HG03342 (cell line): ENCODE results near the gene KREMEN1.
"Not testable (repeated sequence)": the region's sequence is repeated elsewhere in the genome, so short reads cannot be mapped to it uniquely, and the experiment has no call there.

Source experiments
- ATAC-seq: cut with Tn5 transposase; IDR thresholded peaks from one replicate; pipeline ENCODE4 v1.9.1; 2021; ENCODE audit warnings: mild to moderate bottlenecking, moderate library complexity; ENCODE audit not compliant: unreplicated experiment

The KREMEN1 gene

DNA sequence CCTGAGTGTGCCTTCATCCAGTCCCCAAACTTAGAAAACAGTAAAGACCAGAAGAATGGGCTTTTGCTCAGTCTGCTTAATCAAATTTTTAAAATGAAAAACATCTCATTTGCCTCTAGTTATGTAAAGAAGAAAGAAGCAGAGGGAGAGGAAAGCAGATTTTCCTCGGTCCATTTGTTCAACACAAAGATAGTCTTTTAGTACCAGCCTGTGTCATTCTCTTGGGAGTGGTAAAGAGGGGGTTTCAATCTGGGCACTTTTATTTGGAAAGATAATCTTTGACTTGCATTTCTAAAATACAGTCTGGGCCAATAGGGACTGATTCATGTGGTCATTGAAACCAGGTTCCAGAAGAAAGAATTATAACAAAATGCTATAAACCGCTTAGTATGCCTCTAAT lies 29.5 kb downstream of the KREMEN1 start:
- ATAC-seq: no peak

DNA sequence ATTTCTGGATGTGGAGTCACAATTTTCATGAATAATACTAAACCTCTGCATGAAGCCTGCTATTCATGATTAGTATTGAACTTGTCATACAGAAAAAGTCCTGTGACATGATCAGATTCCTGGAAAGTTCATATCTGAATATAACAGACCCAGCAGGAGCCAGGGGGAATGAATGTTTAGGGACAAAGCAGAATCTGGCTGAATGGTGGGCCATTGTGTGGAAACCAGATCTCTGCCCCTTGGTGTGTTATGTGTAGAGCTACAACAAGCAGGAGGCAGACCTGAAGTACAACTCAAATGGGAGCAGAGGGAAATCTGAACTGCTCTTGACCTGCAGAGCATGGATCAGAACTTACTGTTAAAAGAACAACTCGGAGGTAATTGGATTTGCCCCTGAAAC lies 30.3 kb downstream of the KREMEN1 start:
- ATAC-seq: no peak

DNA sequence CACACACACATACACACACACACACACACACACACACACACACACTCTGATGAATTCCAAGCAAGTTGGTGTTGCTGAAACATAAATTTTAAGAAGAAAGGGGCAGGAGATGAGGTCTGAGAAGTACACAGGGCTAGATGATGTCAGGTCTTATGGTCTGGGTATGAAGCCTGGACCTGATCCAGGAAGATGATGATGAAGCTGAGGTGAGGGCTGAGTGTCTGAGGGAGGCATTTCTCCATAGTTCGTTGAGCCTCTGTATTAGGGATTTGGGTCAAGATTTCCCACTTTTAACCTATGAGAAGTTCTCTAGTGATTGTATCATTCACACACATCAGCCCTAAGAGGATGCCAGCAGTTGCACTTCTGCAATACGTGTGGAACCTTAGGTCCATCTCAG lies 32.6 kb downstream of the KREMEN1 start:
- ATAC-seq: no peak

DNA sequence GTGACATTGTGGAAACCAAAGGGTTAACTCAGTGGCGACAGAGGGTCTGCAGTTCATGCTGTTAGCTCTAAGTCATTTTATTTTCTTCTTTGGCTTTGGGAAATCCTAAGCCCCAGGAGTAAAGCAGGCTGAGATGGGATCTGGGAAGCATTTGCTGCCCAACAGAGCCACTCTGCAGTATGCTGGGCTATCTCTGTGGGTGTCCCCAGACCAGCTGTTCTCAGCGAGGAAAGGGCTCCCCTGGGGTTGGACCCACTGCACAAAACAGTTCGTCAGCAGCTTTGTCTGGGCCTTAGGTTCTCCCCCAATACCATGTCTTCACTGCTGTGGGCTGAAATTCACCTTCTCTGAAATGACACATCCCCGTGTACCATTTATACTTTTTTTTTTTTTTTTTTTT lies 34.0 kb downstream of the KREMEN1 start:
- ATAC-seq: no peak

DNA sequence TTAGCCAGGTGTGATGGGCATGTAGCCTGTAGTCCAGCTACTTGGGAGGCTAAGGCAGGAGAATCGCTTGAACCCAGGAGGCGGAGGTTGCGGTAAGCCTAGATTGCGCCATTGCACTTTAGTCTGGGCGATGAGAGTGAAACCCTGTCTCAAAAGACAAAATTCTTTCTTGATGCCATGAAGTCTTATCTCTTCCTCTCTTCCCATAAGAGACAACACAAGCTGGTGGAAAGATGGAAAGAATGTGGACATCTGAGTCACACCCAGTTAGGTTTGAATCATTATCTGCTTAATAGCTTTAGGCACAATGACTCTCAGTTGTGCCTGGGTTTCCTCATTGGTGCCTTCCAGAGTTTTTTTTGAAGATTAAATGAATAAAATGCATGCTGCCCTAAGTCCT lies 35.3 kb downstream of the KREMEN1 start:
- no peak for ATAC-seq

DNA sequence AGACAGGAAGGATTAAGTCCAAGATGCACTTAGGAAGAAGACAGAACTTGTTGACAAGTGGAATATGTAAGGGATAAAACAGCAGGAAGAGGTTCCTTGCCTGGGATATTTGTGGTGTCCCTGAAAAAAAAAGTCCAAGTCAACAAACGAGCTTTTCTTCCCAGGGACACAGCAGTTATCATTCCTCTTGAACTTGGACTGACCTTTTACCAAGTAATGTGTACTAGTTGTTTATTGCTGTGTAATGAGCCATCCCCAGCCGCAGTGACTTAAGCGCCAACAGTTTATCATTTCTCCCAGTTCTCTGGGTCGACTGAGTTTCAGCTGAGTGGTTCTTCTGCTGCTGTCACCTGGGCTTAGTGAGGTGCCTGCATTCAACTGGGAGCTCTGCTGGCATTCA lies 37.0 kb downstream of the KREMEN1 start:
- no peak for ATAC-seq

DNA sequence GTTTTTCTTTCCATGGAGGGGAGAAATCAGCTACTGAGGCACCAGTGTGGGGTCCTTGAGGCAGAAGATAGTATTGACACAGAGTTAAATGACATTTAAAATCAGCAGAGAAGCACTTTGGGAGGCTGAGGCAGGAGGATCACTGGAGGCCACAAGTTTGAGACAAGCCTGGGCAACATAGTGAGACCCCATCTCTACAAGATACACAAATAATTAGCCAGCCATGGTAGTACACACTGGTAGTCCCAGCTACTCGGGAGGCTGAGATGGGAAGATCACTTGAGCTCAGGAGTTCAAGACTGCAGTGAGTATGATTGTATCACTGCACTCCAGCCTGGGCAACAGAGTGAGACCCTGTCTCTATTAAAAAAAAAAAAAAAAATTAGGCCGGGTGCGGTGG lies 38.1 kb downstream of the KREMEN1 start:
- no peak for ATAC-seq

DNA sequence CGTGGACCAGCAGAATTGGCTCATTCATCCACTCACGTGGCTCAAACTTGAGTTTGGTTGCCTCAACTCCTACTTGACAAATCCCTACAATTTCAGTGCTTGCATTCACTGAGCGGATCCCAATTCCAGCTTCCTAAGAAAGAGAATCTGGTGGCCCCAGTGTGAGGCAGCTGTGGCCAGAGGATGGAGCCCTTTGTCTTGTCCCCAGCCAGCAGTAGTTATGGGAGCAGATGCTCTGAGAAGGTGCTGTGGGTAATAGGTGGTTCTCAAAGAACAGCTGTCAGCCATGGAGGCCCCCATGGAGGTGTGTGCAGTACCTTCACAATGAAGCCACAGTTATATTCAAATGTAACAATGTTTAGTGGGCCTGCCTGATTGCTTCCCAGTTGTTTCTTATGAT lies 39.3 kb downstream of the KREMEN1 start:
- no peak for ATAC-seq

DNA sequence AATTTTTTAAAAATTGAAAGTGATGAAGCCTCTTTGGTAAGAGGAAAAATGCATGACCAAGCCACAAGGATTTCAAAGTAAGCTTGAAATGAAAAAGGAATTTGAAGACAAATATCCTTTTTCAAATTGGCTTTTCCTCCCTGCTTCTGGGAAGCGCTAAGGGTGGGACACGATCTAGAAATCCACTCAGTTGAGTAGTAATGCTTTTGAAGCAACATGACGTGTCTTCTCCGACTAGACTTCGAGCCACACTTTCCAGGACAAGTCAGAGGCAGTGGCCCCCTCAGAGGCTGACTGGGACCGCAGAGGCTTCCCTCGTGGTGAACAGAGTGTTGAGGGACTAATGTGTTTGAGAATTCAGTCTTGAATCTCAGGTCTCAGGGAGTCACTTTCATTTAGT lies 39.8 kb downstream of the KREMEN1 start:
- ATAC-seq: no peak

DNA sequence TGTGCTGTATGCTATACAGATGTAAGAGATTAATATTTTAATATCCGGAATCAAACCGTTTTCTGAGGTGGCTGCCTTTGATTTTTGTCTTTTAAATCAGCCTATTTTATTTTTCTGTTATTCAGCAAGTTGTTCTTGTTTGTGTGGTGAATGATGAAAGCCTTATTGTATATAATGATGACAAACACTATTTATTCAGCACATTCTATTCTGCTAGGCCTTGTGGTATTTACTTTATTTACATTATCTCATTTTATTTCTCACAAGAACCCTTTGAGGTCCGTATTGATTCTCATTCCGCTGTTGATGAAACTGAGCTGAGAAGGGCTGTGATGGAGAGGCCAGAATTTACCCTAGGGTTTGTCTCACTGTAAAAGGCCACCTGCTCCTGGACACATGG lies 40.5 kb downstream of the KREMEN1 start:
- ATAC-seq: no peak

DNA sequence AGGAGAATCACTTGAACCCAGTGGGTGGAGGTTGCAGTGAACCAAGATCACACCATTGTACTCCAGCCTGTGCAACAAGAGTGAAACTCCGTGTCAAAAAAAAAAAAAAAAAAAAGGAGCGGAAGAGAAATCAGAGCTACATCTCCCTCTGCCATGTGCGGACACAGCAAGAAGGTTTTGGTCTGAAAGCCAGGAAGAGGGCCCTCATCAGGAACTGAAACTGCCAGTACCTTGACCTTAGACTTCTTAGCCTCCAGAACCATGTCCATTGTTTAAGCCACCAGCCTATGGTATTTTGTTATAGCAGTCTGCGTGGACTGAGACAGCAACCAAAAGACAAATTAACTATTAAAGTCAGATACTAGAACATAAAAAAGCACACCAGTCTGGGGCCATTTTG lies 41.6 kb downstream of the KREMEN1 start:
- no peak for ATAC-seq

DNA sequence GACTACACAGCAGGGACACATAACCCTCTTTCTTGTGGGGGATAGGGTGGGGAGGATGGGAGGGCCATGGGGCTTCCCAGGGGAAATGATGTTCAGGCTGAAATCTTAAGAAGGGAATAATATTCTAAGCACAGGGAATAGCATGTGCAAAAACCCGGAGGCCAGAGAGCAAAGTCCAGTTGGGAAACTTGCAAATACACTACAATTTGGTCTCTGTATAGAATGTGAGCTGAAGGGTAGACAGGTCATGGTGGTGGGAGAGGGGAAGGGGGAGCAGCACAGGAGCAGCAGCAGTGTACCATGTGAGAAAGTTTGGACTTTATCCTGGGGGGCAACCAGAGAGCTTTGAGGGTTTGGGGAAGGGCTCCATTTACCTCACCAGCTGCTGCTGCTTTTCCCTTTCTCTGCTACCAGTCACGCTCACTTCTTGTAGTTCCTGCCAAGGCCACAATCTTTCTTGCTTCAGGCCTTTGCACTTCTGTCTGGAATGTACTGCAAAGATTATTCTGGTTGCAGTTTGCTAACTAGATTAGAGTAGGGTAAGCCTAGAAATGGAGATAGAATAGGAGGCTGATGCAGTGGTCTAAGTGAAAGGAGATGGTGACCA lies 43.0 kb downstream of the KREMEN1 start:
- ATAC-seq: no peak

DNA sequence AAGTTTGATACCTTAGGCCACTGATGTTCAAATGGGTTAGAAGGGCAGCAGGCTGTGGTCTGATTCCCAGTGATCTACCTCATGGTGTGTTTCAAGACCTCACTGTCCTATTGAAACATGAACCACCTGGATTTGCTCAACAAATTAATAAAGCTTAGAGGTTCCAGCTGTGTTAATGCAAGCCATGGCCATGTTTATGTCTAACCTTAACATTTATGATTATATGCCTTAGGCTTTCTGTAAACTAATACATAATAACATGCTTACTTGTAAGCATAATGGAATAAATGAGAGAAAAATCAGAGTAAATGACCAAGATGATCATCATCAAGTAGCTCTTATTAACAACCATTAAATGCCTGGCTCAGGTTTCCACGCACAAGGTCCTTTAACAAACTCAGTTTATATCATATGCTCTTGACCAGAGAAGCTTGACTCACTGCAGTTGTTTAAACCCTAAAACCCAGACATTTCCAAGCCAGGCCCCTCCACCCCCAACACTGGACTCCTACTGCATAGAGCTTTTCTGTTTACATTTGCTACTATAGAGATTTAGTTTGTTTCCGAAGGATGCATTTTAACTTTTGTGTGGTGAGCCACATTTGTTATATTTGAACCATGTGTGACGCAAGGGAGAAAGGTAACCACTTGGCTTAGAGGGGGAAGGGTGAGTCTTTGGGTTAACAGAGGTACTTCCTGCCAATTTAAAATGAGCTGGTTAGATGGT lies 43.7 kb downstream of the KREMEN1 start:
- no peak for ATAC-seq

DNA sequence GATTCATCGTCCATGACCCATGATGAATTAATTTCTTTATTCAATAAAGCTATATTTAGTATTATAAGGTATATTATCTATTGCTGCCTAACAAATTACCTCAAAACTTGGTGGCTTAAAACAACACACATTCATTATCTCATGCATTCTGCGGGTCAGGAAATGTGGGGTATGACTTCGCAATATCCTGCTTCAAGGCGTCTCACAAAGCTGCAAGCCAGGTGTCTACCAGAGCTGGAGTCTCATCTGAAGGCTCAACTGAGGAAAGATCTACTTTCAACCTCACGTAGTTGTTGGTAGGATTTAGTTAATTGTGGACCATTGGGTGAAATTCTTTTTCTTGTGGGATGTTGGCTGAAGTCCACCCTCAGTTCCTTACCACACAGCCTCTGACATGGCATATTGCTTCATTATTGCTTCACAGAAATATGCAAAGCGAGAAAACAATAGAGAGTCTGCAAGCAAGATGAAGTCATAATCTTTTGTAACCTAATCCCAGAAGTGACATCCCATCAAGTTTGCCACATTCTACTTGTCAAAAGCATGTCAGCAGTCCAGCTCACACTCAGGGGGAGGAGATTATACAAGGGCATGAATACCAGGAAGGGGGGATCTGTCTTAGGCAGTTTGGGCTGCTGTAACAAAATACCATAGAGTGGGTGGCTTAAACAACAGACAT lies 45.1 kb downstream of the KREMEN1 start:
- no peak for ATAC-seq

DNA sequence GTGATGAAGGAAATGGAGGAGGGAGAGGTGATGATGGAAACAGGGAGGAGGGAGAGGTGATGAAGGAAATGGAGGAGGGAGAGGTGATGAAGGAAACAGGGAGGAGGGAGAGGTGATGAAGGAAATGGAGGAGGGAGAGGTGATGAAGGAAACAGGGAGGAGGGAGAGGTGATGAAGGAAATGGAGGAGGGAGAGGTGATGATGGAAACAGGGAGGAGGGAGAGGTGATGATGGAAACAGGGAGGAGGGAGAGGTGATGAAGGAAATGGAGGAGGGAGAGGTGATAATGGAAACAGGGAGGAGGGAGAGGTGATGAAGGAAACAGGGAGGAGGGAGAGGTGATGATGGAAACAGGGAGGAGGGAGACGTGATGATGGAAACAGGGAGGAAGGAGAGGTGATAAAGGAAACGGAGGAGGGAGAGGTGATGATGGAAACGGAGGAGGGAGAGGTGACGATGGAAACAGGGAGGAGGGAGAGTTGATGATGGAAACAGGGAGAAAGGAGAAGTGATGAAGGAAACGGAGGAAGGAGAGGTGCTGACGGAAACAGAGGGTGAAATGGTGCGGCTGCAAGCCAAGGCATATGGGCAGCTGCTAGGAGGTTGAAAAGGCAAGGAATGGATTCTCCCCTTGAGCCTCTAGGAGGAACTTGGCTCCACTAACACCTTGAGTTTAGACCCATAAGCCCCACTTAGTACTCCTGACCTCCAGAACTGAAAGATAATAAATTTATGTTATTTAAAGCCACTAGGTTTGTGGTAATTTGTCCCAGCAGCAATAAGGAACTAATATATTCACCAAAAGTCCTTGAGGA lies 47.5 kb downstream of the KREMEN1 start:
- ATAC-seq: not testable (repeated sequence)

DNA sequence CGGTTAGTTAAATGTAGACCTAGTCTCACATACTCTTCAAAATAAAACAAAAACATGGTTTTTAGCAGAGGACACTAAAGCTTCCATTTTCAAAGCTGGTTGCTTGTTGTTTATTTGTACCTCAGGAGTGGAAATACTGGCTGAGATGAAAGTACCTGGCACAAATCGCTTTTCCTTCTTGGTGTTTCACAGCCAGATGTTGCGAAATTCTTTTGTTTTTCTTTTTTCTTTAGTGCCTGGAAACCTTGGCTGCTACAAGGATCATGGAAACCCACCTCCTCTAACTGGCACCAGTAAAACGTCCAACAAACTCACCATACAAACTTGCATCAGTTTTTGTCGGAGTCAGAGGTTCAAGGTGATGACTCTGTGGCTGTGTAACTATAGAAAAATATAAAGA lies 48.3 kb downstream of the KREMEN1 start:
- no peak for ATAC-seq

DNA sequence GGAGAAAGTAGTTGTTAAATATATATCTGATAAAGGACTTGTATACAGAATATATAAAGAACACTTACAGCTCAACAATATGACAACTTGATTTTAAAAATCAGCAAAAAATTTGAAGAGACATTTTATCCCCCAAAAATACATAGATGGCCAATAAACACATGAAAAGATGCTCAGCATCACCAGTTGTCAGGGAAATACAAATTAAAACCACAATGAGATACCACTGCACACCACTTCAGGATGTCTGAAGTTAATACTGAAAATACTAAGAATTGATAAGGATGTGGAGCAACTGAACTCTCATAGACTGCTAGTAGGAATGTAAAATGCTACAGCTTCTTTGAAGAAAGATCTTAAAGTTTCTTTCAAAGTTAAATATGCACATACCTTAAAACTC lies 49.2 kb downstream of the KREMEN1 start:
- ATAC-seq: no peak

DNA sequence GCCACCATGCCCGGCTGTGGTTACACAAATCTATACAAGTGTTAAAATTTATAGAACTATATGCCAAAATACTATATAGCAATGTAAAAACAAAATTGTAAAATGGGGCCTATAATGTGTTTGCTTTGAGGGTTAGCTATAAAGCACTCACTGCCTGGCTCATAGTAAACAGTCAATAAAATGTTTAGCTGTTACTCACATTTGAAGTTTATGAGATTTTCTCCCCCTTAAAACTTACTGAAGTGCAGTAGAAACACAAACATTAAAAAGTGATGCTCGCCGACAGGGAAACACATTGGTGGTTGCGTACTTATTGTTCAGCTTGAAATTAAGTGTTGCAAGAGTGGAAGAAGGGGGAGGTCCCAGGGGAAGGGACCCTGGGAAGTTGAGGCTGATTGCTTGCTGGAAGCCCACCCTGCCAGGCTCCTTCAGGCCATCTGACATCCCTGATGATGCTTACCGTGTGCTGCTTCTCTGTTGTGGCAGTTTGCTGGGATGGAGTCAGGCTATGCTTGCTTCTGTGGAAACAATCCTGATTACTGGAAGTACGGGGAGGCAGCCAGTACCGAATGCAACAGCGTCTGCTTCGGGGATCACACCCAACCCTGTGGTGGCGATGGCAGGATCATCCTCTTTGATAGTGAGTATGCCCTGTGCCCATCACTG lies 52.1 kb downstream of the KREMEN1 start:
- ATAC-seq: no peak

DNA sequence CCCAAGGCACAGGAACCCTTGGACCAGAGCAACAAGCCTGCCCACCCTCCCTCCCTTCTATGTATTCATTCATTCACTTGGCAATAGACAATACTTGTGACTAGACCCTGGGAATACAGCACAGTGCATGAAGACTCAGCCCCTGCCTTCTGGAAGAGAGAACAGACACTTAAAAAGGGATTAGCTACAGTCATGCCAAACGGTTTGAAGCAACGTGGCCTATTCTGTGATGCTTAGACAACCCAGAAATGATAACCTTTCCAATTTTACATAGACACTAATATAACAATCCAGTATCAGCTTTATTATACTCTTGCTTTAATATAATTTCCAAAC lies 52.6 kb downstream of the KREMEN1 start:
- no peak for ATAC-seq

DNA sequence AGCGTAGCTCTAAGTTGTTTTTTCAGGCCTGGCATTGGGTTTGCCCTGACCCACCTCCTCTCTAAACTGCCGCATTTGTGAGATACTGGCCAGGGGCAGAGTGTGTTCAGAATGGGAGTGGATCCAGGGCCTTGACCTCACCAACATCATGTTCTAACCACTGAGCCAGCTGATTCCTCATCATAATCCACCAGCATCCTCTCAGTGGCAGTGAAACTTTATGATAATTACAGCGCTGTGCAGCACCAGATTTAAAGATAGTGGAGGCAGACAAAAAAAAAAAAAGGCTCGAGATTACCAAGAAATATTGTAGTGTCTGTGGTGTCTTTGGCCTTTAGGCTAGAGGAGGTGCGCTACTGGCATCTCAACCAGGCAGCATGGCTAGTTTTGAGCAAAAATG lies 53.0 kb downstream of the KREMEN1 start:
- no peak for ATAC-seq
